H9 (cell line): ENCODE data around the gene MED23. TPM values are rescaled to one million over a fixed set of nuclear protein-coding genes. Genes with fewer than 3 reads are reported as not detected.

ENCODE experiments used
- DNase-seq: peaks from one replicate; pipeline ENCODE4 v3.0.0-alpha.2; 2017
- H2AFZ ChIP-seq: one replicate; pipeline ENCODE4 v1.6.1; 2013; ENCODE audit warnings: mild to moderate bottlenecking, low read length, control low read depth, moderate library complexity
- H2AK5ac ChIP-seq: 2 replicates; pipeline ENCODE4 v1.6.1; 2013; ENCODE audit warnings: low read length, control low read depth, mixed read lengths; ENCODE audit not compliant: insufficient read length
- H2BK120ac ChIP-seq: one replicate; pipeline ENCODE4 v1.6.1; 2013; ENCODE audit warnings: low read depth, mild to moderate bottlenecking, low read length, control low read depth, inconsistent platforms; ENCODE audit not compliant: poor library complexity, severe bottlenecking
- H2BK12ac ChIP-seq: 2 replicates; pipeline ENCODE4 v1.6.1; 2013; ENCODE audit warnings: low read length, control low read depth, mixed read lengths, low read depth; ENCODE audit not compliant: insufficient read length
- H2BK15ac ChIP-seq: 2 replicates; pipeline ENCODE4 v1.6.1; 2013; ENCODE audit warnings: low read depth, low read length, control low read depth
- H2BK20ac ChIP-seq: one replicate; pipeline ENCODE4 v1.6.1; 2013; ENCODE audit warnings: low read depth, mild to moderate bottlenecking, low read length, control low read depth, inconsistent platforms; ENCODE audit not compliant: poor library complexity, severe bottlenecking
- H2BK5ac ChIP-seq: 2 replicates; pipeline ENCODE4 v1.6.1; 2013; ENCODE audit warnings: low read length, control low read depth, mixed read lengths; ENCODE audit not compliant: insufficient read length
- H3K14ac ChIP-seq: 2 replicates; pipeline ENCODE4 v1.6.1; 2013; ENCODE audit warnings: low read length, control low read depth; ENCODE audit not compliant: insufficient read depth
- H3K18ac ChIP-seq: 2 replicates; pipeline ENCODE4 v1.6.1; 2013; ENCODE audit warnings: low read depth, mild to moderate bottlenecking, mixed read lengths, low read length, control low read depth; ENCODE audit not compliant: insufficient read length
- H3K23ac ChIP-seq: 2 replicates; pipeline ENCODE4 v1.6.1; 2013; ENCODE audit warnings: low read length, control low read depth, mixed read lengths, low read depth; ENCODE audit not compliant: insufficient read length
- H3K23me2 ChIP-seq: 2 replicates; pipeline ENCODE4 v1.6.1; 2013; ENCODE audit warnings: low read depth, mild to moderate bottlenecking, mixed read lengths, low read length, control low read depth; ENCODE audit not compliant: insufficient read length, poor library complexity, severe bottlenecking
- H3K27ac ChIP-seq: 2 replicates; pipeline ENCODE4 v1.5.1; 2013; ENCODE audit warnings: low read length, control low read depth, mixed read lengths, low read depth; ENCODE audit not compliant: insufficient read length
- H3K27me3 ChIP-seq: 2 replicates; pipeline ENCODE4 v1.6.1; 2013; ENCODE audit warnings: low read length, control low read depth, inconsistent platforms; ENCODE audit not compliant: insufficient read depth
- H3K4ac ChIP-seq: 2 replicates; pipeline ENCODE4 v1.6.1; 2013; ENCODE audit warnings: low read depth, mild to moderate bottlenecking, control low read depth, inconsistent platforms, low read length, moderate library complexity
- H3K4me1 ChIP-seq: 2 replicates; pipeline ENCODE4 v1.6.1; 2013; ENCODE audit warnings: low read length, control low read depth, inconsistent platforms; ENCODE audit not compliant: insufficient read depth
- H3K4me2 ChIP-seq: 2 replicates; pipeline ENCODE4 v1.6.1; 2013; ENCODE audit warnings: low read length, control low read depth, mixed read lengths; ENCODE audit not compliant: insufficient read length, insufficient read depth
- H3K56ac ChIP-seq: 2 replicates; pipeline ENCODE4 v1.6.1; 2013; ENCODE audit warnings: low read depth, mild to moderate bottlenecking, mixed read lengths, low read length, control low read depth; ENCODE audit not compliant: insufficient read length
- H3K79me1 ChIP-seq: 2 replicates; pipeline ENCODE4 v1.6.1; 2013; ENCODE audit warnings: low read depth, mild to moderate bottlenecking, moderate library complexity, low read length, control low read depth, inconsistent platforms; ENCODE audit not compliant: insufficient read depth, poor library complexity, severe bottlenecking
- H3K79me2 ChIP-seq: 2 replicates; pipeline ENCODE4 v1.6.1; 2013; ENCODE audit warnings: low read length, control low read depth, inconsistent platforms; ENCODE audit not compliant: insufficient read depth
- H3K9ac ChIP-seq: 2 replicates; pipeline ENCODE4 v1.6.1; 2013; ENCODE audit warnings: low read length, control low read depth, mixed read lengths; ENCODE audit not compliant: insufficient read length; ENCODE audit errors: extremely low read depth
- H3K9me3 ChIP-seq: one replicate; pipeline ENCODE4 v1.6.1; 2013; ENCODE audit warnings: low read depth, low read length, inconsistent platforms; ENCODE audit not compliant: control insufficient read depth
- H3T11ph ChIP-seq: one replicate; pipeline ENCODE4 v1.6.1; 2013; ENCODE audit warnings: mild to moderate bottlenecking, low read length, control low read depth, inconsistent platforms
- H4K20me1 ChIP-seq: one replicate; pipeline ENCODE4 v1.6.1; 2013; ENCODE audit not compliant: control insufficient read depth, insufficient read length, insufficient read depth
- H4K5ac ChIP-seq: 2 replicates; pipeline ENCODE4 v1.6.1; 2013; ENCODE audit warnings: low read depth, mild to moderate bottlenecking, mixed read lengths, low read length, control low read depth; ENCODE audit not compliant: insufficient read length
- H4K8ac ChIP-seq: replicated peaks from 2 replicates; pipeline ENCODE4 v1.6.1; 2013; ENCODE audit warnings: low read length, control low read depth, mixed read lengths, low read depth; ENCODE audit not compliant: insufficient read length
- H4K91ac ChIP-seq: 2 replicates; pipeline ENCODE4 v1.6.1; 2013; ENCODE audit warnings: low read depth, mild to moderate bottlenecking, moderate library complexity, mixed read lengths, low read length, control low read depth; ENCODE audit not compliant: insufficient read length
- H3K27ac Mint-ChIP-seq, 3 experiments: 2 replicates in 2 of 3; 3 replicates in 1 of 3; pipeline ENCODE4 v1.8.0; 2020 to 2021; ENCODE audit warnings: mixed read lengths in 3 of 3, mild to moderate bottlenecking in 1 of 3, moderate library complexity in 1 of 3
- H3K27me3 Mint-ChIP-seq: 2 replicates; pipeline ENCODE4 v1.8.0; 2021; ENCODE audit warnings: low read depth, mild to moderate bottlenecking, moderate library complexity, mixed read lengths
- H3K36me3 Mint-ChIP-seq, 3 experiments: 2 replicates in 2 of 3; 3 replicates in 1 of 3; pipeline ENCODE4 v1.8.0; 2020 to 2021; ENCODE audit warnings: low read depth in 3 of 3, mixed read lengths in 3 of 3; ENCODE audit not compliant: insufficient read depth in 1 of 3
- H3K4me1 Mint-ChIP-seq, 2 experiments: 2 replicates each; pipeline ENCODE4 v1.8.0; 2020; ENCODE audit warnings: mixed read lengths in 2 of 2
- H3K4me3 Mint-ChIP-seq, 2 experiments: 2 replicates in 1 of 2; 3 replicates in 1 of 2; pipeline ENCODE4 v1.8.0; 2020 to 2021; ENCODE audit warnings: mild to moderate bottlenecking in 2 of 2, mixed read lengths in 2 of 2, moderate library complexity in 1 of 2
- H3K9me3 Mint-ChIP-seq, 2 experiments: 2 replicates in 1 of 2; 3 replicates in 1 of 2; pipeline ENCODE4 v1.8.0; 2020; ENCODE audit warnings: mild to moderate bottlenecking in 2 of 2, mixed read lengths in 2 of 2, moderate library complexity in 1 of 2
- CTCF ChIP-seq: fragments of 200-600 bp; sonication (generic); conservative IDR thresholded peaks from 3 replicates; pipeline ENCODE4 v1.8.0; 2021; ENCODE audit warnings: antibody characterized with exemption, mild to moderate bottlenecking
- WGBS: extraction: QIAGEN DNeasy Blood & Tissue Kit; methylation state at CpG from one replicate; pipeline ENCODE4 v1.1.7; 2013; ENCODE audit warnings: missing lambda C conversion rate, low lambda C conversion rate, mixed read lengths; ENCODE audit not compliant: insufficient read length; ENCODE audit errors: extremely low coverage; 5-methylcytosine and 5-hydroxymethylcytosine counted together
- total RNA-seq: library from RNA; stranded (reverse); gene quantifications from 2 replicates; pipeline ENCODE4 v1.2.1, GENCODE V29; 2021

MED23 gene
- total RNA-seq, 1 experiment from 2014 or later: 16.2 TPM

GRCh38 chr6:131565056-131565455 is 63.0 kb downstream of the MED23 start:
- Histone ChIP-seq H2BK15ac (no peak overlapping the region), H3K14ac (no peak overlapping the region), H3K27ac (no peak overlapping the region), H4K91ac (no peak overlapping the region), H3K23me2 (peaks cover 2% of the 10 kb centered on the region), H2BK12ac (no peak overlapping the region), H4K8ac (no peak overlapping the region), H3K9me3 (no peaks in the 10 kb centered on the region), H4K5ac (no peak overlapping the region), H3K4me2 (no peak overlapping the region), H2AK5ac (no peak overlapping the region), H3K79me2 (no peaks in the 10 kb centered on the region), H3K9ac (no peak overlapping the region), H4K20me1 (no peaks in the 10 kb centered on the region), H2BK120ac (no peak overlapping the region), H3K27me3 (no peaks in the 10 kb centered on the region), H3K79me1 (no peaks in the 10 kb centered on the region), H3K23ac (no peak overlapping the region), H3K4me1 (no peaks in the 10 kb centered on the region), H3K4ac (no peak overlapping the region), H3K18ac (no peak overlapping the region), H2BK20ac (no peak overlapping the region), H2BK5ac (no peak overlapping the region), H3T11ph (no peak overlapping the region), H2AFZ (no peak overlapping the region), H3K56ac (no peak overlapping the region)
- Mint-ChIP-seq H3K27ac (no peak overlapping the region), H3K36me3 (no peaks in the 10 kb centered on the region), H3K9me3 (no peaks in the 10 kb centered on the region; a peak in 1 of 5 replicates), H3K4me1 (no peaks in the 10 kb centered on the region), H3K4me3 (no peak overlapping the region), H3K27me3 (no peaks in the 10 kb centered on the region)
- DNase-seq: no peak
- no CpG with 5 or more reads among the region's 2 CpGs for WGBS
- no peak for TF ChIP-seq CTCF
